DMS114 treated with DMSO at 0.1 percent for 48 hours (cell line): ENCODE data around the gene DNAJC6.
"Not testable (repeated sequence)": the region's sequence is repeated elsewhere in the genome, so short reads cannot be mapped to it uniquely, and the experiment has no call there.

Experiments
- DNase-seq: peaks from one replicate; lab custom pipeline; 2025; ENCODE audit not compliant: unreplicated experiment; lab: John Stamatoyannopoulos, UW

DNAJC6 gene

DNA sequence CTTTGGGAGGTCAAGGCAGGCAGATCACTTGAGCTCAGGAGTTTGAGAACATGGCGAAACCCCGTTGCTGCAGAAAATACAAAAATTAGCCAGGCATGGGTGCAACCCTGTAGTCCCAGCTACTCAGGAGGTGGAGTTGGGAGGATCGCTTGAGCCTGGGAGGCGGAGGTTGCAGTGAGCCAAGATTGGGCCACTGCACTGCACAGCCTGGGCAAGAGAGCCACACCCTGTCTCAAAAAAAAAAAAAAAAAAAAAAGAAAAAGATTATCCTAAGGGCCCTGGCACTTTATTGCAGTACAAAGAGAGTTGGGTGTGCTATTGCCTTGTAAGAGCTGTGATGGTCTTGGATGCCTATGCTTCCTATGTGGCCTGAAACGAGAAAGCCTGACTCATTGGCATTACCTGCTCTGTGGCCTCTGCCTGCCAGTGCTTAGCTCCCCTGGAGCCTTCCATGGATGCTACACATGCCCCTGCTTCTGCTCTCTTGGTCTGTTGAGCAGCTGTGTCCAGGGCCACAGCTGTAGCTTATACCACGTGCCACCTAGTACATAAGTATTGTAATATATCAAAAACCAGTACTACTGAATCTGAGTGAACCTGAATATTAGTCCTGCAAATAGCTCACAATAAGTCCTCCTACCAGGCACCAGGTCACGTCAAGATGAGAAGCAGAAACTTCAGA, 45.8 kb downstream of the DNAJC6 start:
- DNase-seq, result no peak

DNA sequence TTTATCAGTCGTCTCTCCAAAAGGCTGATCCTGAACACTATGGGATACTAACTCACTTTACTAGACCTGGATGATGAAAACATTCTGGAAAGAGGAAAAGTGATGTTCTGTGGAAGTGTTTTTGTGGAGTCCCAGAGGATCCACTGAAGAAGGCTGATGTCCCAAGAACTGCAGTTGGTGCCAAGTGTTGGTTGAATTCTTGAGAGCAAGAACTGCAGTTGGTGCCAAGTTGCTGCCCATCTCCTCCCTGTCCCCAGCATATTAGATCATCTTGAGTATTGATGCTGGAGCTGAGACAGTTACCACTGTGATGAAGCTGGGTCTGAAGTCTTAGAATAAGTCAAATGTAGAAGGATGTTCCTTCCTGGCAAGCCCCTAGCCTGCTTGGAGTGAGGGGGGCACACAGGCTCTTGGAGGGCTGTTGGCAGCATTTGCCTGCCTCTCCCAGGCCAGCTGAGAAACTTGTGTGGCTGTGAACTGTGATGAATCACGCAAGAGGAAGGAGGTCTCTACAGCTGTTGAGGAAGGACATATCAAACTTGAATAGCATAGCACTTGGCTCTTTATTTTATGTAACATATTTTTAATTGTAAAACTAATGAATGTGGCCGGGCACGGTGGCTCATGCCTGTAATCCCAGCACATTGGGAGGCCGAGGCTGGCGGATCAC, 48.1 kb downstream of the DNAJC6 start:
- no peak for DNase-seq

DNA sequence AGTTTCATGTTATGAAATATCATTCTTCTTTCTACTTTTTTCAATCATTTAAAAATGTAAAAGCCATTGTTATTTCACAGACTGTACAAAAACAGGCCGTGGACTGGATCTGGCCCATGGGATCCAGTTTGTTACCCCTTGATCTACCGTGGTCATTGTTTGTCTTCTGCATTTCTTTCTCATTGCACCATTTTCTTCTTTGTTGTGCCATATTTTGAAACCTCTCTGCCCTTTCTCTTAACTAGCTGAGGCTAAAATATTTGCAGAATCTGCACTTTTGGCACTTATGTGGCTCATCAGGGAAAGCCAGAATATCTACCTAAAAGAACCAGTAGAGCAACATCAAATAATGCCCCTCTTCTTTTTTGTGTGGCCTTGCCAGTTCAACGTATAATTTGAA, 50.5 kb downstream of the DNAJC6 start:
- no peak for DNase-seq

DNA sequence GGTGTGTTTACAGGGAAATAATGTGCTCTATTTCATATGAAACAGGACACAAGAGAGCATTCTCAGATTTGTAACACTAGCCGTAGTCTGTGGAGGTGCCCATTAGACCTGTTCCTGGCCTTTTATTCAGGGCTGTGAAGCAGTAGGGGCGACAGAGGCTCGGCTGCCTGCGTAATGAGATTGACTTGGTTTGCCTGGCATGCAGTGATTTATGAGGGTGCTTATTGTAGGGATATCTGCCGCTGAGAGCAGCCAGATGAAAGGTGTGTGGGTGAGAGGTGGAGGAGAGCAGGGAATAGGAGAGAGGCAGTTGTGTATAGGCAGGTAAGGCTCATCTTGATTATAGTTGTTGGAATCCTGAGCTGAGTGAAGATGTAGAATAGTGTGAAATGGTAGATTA, 51.3 kb downstream of the DNAJC6 start:
- DNase-seq, result no peak

DNA sequence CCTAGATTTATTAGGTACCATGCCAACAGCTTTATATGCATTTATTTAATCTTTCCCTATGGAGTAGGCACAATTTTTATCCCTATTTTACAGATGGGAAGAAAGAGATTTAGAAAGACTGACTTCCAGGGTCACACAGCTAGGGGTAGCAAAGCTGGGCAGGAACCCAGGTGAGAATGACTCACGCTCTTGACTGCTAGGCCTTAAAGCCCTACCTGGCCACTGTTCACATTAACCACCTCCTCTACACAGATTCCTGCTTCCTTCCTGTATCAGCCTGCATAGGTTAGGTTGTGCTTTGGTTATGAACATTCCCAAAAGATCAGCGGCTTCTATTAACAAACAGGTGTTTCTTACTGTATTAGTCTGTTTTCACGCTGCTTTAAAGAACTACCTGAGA, 53.2 kb downstream of the DNAJC6 start:
- DNase-seq, result no peak

DNA sequence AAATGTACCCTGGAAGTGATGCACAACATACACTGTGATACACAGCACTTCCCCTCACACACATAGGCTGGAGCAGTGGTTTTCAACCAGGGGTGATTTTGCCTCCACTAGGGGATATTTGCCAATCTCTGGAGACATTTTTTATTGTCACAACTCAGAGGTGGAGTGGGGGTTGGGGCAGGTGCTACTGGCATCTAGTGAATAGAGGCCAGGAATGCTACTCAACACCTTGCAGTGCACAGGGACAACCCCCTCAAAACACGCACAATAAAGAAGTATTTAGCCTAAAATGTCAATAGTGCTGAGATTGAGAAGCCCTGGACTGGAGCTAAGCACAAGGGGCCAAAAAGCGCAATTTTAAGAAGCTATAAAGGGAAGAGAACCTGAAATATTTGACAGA, 54.1 kb downstream of the DNAJC6 start:
- DNase-seq, result no peak

DNA sequence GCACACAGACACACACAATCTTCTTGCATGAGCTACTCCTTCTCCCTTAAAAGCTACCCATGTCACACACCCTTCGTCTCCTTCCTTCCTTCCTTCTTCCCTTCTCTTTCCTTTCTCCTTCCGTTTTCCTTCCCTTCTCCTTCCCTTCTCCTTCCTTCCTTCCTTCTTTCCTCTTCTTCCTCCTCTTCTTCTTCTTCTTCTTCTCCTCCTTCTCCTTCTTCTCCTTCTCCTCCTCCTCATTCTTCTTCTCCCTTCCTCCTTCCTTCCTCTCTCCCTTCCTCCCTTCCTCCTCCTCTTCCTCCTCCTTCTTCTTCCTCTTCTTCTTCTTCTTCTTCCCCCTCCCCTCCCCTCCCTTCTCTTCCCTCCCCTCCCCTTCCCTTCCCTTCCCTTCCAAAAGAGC, 59.1 kb downstream of the DNAJC6 start:
- DNase-seq, result no peak

DNA sequence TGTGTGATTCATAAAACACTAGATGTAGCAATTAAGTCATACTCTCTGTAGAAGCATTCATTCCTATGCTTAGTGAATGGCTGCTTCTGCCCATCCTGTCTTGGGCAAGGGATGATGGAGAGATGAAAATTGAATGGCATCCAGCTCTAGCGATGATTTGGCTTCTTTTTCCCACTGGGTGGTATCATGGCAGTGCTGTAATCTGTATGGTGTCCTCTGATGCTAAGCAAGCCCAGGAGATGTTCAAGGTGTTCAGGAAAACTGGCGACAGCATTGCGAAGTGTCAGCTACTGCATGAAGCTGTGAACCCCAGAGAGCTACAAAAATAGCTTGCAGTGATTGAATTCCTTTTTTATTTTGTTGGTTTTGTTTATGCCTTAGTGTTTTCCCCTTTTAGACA, 62.2 kb downstream of the DNAJC6 start:
- no peak for DNase-seq

DNA sequence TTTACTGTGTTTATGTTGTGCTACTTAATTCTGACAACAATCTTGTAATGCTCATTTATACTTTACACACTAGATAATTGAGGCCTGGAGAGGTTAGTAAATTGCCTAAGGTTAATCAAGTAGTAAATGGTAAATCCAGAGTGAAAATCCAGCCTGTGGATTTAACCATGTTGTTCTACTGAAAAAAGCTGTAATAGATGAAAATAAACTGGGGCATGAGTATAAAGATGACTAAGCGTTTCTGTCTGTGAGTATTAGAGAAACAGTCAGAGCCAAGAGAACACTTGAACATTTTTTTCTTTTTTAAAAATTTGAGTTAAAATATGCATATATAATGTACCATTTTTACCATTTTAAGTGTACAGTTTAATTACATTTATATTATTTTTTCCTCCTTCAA, 63.2 kb downstream of the DNAJC6 start:
- no peak for DNase-seq

DNA sequence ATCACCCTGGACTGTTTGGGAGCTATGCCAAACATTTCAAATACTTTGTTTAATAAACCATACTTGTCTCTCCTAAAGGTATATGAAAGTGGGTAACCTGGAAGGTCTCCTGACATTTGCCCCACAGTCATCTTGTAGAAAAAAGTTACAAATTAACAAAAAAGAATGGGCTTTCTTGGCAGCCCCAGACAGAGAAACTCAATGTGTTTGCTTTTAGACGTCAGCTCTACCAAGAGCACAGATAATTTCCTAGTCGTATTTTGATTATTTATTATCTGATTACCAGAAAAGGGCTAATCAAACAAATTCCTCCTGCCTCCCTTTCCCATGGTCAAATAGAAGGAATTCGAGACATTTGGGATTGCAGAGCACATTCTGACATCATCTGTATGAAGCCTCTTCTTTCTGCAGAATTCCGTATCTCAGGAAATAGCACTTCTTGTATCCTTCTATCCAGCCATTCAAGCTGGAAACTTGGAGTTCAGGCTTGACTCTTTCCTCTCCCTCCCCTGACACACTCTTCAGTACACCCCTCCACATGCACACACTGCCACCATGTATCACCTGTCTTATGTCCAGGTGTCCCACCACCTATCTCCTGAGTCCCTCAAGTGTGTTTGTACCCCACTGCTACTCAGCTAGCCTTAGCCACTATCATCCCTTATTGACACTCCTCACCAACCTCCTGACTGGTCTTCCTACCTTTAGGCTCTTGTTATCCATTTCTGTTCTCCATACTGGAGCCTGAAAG, 68.3 kb downstream of the DNAJC6 start:
- no peak for DNase-seq

DNA sequence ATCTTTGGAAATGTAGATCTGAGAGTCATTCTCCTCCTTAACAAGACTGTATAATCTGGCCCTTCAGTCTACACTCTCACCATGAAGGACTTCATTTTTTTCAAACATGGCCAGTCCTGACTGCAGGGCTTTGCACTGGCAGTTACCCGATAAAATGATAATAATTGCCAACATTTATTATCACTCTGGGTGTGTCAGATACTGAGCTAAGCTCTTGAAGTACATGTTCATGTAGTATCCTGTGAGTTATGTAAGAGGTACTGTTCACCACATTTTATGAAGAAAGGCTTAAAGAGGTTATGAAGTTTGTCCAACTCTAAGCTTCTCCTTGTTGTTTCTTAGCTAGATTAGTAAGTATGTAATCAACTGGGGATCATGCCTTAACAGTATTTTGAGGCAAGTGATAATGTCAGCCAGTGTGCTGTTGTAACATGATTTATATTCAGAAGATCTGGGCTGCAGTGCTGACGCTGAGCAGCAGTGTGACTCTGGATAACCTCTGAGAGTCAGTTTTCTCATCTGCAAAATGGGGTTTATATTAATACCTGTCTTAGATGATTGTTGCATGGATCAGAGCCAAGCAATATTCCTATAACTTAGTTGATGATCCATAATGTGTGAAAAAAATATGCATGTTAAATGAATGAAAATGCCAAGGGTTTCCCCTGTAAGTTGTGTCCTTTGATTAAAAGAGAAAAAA, 69.1 kb downstream of the DNAJC6 start:
- no peak for DNase-seq

DNA sequence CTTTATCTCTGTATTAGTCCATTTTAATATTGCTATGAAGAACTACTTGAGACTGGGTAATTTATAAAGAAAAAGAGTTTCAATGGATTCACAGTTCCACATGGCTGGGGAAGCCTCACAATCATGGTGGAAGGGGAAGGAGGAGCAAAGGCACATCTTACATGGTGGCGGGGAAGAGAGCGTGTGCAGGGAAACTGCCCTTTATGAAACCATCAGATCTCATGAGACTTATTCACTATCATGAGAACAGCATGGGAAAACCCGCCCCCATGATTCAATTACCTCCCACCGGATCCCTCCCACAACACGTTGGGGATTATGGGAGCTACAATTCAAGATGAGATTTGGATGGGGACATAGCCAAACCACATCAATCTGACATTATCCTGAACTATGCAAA, 75.1 kb downstream of the DNAJC6 start:
- not testable (repeated sequence) for DNase-seq

DNA sequence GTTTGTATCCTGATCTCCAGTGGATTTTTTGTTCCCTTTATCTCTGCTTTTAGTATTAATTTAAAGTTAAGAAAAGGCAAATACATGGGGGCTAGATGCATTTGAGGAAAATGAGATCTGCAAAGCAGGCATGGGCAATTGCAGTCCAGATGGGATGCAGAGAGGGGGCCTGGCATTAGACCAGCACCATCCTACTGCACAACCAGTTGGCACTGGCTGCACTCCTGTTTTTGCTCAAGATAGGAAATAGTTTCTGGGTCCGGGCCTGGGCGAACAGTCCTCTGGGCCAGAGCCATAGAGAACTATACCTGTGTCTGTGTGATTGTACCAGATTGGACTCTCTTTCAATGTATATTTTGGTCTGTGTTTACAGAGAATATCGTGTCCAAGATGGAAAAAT, 77.1 kb downstream of the DNAJC6 start:
- DNase-seq, result no peak

DNA sequence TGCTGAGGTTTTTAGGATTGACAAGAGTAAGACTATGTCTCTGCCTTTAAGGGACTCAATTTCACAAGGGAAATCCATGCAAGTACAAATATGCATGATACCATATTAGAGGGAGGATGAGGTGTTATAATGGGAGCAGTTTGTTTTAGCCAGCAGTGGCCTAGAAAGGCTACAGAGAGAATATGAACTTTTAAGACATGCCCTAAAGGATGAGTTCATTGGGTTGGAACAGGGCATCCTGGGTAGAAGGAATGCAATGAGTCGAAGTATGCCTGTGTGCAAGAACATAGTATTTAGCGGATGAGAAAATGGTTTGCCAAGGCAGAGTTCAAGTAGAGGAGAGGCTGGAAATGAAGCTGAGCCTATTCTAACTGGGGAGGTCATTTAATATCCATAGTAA, 78.5 kb downstream of the DNAJC6 start:
- DNase-seq, result no peak

DNA sequence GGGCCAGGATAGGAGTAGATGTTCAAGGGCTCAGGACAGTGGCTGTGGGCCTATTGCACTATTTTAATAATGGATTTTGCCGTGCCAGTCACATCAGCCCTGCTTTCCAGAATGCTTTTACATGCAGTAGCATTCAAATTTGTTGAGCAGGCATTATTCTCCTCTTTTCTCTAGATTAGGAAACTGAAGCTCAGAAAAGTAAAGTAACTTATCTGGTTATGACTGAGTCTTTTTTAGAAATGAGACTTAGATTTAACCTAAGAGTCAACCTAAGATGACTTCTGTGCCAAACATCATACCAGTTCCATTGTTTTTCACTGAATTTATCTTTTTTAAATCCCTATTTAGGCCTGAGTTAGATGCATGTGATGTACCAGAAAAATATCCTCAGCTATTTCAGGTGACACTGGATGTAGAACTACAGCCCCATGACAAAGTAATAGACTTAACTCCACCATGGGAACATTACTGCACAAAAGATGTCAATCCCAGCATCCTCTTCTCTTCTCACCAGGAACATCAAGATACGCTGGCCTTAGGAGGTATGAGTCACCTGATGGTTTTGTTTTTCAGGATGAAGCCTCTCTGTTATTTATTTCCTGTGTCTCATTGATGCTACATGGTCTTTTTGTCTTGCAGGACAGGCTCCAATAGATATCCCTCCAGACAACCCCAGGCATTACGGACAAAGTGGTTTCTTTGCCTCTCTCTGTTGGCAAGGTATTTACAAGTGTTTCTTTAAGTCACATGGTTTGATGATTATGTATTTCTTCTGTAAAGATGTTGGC, 79.8 kb downstream of the DNAJC6 start:
- no peak for DNase-seq

DNA sequence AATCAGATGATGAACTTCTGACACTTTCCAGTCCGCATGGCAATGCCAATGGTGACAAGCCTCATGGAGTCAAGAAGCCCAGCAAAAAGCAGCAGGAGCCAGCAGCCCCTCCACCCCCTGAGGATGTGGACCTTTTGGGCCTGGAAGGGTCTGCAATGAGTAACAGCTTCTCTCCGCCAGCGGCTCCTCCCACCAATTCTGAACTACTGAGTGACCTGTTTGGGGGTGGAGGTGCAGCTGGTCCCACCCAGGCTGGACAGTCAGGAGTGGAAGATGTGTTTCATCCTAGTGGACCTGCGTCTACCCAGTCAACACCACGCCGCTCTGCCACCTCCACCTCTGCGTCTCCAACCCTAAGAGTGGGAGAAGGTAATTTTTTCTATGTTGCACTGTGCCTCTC, 83.2 kb downstream of the DNAJC6 start:
- DNase-seq, result no peak

DNA sequence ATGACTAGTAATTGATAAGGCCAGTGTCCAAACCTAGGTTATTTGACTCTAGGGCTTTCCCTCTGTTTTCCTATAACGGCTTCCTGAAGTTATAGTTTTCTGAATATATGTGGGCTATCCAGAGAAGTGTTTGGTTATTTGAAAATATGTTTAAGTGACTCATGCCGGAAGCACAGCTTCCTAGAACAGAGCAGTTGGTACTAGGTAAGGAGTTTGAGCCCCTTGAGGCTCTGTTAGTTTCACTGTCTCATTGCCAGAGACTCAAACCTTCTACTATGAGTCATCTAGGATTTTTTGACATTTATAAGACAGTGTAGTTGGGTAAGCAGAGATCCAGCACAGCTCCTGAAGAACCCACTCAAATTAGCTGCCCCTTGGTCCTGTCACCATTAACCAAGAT, 84.0 kb downstream of the DNAJC6 start:
- no peak for DNase-seq

DNA sequence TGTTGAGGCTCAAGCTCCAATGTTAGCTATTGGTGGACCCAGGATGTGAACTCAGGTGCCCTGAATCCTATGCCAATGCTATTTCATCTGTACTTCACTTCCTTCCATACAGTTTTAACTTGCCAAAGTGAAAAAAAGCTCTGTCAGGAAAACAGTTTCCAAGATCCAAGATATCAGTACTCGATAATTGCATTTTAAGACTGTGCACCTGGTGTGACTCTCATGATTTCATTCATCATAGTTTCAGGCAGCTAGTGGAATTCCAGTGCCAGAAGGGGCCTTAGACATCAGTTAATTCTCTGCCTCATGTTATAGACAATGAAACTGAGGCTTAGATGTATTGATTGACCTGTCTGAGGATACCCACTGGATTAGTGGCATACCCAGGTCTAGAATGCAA, 84.6 kb downstream of the DNAJC6 start:
- DNase-seq, result no peak

DNA sequence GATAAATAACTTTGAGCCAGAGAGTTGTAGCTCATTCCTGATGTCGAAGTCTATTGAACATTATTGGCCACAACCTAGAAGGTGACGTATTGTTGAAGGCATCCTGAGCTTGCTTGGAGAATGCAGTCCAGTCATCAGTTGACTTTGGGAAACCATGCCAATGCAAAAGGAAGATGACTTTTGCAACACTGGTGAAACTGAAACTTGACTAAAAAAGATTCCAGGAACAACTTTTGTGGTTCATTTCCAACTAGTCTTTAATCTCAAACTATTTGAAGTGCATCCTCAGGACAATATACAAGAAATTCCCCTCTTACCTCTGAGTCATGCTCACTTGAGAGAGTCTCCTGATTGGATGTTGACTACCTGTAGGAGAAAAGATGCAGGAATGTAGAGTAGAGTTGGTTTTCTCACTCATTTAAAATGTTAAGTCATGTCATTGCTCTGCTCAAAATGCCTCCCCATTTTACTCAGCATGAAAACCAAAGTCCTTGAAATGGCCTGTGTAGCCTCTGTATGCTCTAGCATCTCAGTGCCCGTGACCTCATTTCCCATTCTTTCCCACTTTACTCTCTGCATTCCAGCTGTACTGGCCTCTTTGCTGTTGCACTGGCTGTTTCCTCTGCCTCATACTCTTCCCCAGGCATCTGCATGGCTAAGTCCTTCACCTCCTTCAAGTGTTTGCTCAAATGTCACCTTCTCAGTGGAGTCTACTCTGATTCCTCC, 86.7 kb downstream of the DNAJC6 start:
- DNase-seq, result no peak

DNA sequence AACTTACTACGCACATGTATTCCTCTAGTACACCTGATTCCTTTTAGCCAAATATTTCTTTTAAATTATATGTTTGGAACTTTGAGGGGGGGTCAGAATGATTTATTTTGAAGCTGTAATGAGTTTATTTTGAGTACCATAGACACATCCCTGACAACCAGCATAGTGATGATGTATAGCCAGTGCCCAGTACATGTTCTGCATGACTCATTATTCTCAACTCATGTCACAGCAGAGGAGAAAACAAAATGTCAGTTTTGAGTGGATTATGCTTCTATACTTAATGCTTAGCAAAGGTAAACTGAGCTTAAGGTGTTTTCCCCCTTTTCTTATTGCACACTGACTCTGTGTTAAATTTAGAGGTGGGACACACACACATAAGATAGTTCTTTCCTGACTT, 88.7 kb downstream of the DNAJC6 start:
- no peak for DNase-seq
